Colonic mucosa (tissue), 4 donors: ENCODE measurements around the gene IFT22. TPM values are rescaled to one million over a fixed set of nuclear protein-coding genes. Genes with fewer than 3 reads are reported as not detected.

Experiments
- DNase-seq: peaks from one replicate; pipeline ENCODE4 v3.0.0-alpha.2; 2020
- H3K27ac ChIP-seq: fragments of 200-600 bp; one replicate; pipeline ENCODE4 v1.8.0; 2021
- H3K27me3 ChIP-seq: fragments of 200-600 bp; one replicate; pipeline ENCODE4 v1.8.0; 2021
- H3K36me3 ChIP-seq: fragments of 200-600 bp; one replicate; pipeline ENCODE4 v1.8.0; 2021
- H3K4me1 ChIP-seq: fragments of 200-600 bp; one replicate; pipeline ENCODE4 v1.8.0; 2021; ENCODE audit warnings: mild to moderate bottlenecking
- H3K4me3 ChIP-seq: fragments of 200-600 bp; one replicate; pipeline ENCODE4 v1.8.0; 2021
- H3K9ac ChIP-seq, 2 donors: one replicate each; pipeline ENCODE4 v1.7.0; 2013; ENCODE audit warnings: control low read depth in 2 of 2, low read depth in 2 of 2, low read length in 2 of 2
- H3K9me3 ChIP-seq: fragments of 200-600 bp; one replicate; pipeline ENCODE4 v1.8.0; 2021
- CTCF ChIP-seq: fragments of 200-600 bp; IDR thresholded peaks from one replicate; pipeline ENCODE4 v1.8.0; 2022; ENCODE audit warnings: antibody characterized with exemption, mild to moderate bottlenecking
- intact Hi-C: fragments of 100-400 bp; cut with DNase I; formaldehyde crosslinking; loops from one replicate; pipeline ENCODE4 v1.14.1; 2022
- total RNA-seq, 2 donors: library from RNA; stranded (reverse); fragmentation: NEBNext Ultra II Directional in 1 of 2; extraction: Animal tissue kit (Norgen Biotek cat#: 25700) in 1 of 2; gene quantifications; one replicate each; pipeline ENCODE4 v1.2.1, GENCODE V29; 2021
- donor health status: healthy.
- donor health status: DM: no; HTN: no; CAD: no.
- donor health status: DM: no; HTN: no; CAD: no.

IFT22 gene
- total RNA-seq: 10 to 100 TPM; 11.3 to 12.9 TPM

GRCh38 chr7:101321491-101322401 is at the start of gene IFT22:
IFT22 (minus strand) TSS chr7:101321812; CDS start chr7:101321709, 103 bp downstream.
- Histone ChIP-seq H3K9me3 (no peaks in the 10 kb centered on the region), H3K36me3 (no peaks in the 10 kb centered on the region), H3K4me1 (peaks cover 5% of the 10 kb centered on the region), H3K27me3 (no peaks in the 10 kb centered on the region), H3K27ac (peak within 1 kb of the TSS; percentile 40), H3K9ac (peak within 1 kb of the TSS; percentile 73 to 74), H3K4me3 (peak within 1 kb of the TSS; percentile 94)
- intact Hi-C loops: no loop called here
- TF ChIP-seq CTCF: no peak
- DNase-seq: peak; percentile 94

- no peak for TF ChIP-seq CTCF
- intact Hi-C loops: no loop called here
- Histone ChIP-seq H3K9me3 (no peaks in the 10 kb centered on the region), H3K4me3 (no peak overlapping the region), H3K27ac (no peak overlapping the region), H3K36me3 (no peaks in the 10 kb centered on the region), H3K27me3 (no peaks in the 10 kb centered on the region), H3K9ac (no peak overlapping the region), H3K4me1 (no peaks in the 10 kb centered on the region)
- DNase-seq: no peak
These were observed 49.2 kb upstream of the IFT22 start for GRCh38 chr7:101370836-101371235.

- Histone ChIP-seq H3K27me3 (peaks cover 11% of the 10 kb centered on the region), H3K9ac (no peak overlapping the region), H3K36me3 (no peaks in the 10 kb centered on the region), H3K4me1 (no peaks in the 10 kb centered on the region), H3K27ac (no peak overlapping the region), H3K4me3 (no peak overlapping the region), H3K9me3 (no peaks in the 10 kb centered on the region)
- intact Hi-C loops: no loop called here
- DNase-seq: no peak
- no peak for TF ChIP-seq CTCF
These were observed 47.0 kb upstream of the IFT22 start for GRCh38 chr7:101368422-101369165.

GRCh38 chr7:101367676-101368075 is 46.1 kb upstream of the IFT22 start:
- Histone ChIP-seq H3K9ac (no peak overlapping the region), H3K4me1 (no peaks in the 10 kb centered on the region), H3K27me3 (peaks cover 18% of the 10 kb centered on the region), H3K4me3 (no peak overlapping the region), H3K36me3 (no peaks in the 10 kb centered on the region), H3K9me3 (no peaks in the 10 kb centered on the region), H3K27ac (no peak overlapping the region)
- TF ChIP-seq CTCF: no peak
- intact Hi-C loops: no loop called here
- no peak for DNase-seq

- Histone ChIP-seq H3K27ac (no peak overlapping the region), H3K27me3 (peaks cover 24% of the 10 kb centered on the region), H3K9me3 (no peaks in the 10 kb centered on the region), H3K9ac (no peak overlapping the region), H3K4me3 (no peak overlapping the region), H3K36me3 (no peaks in the 10 kb centered on the region), H3K4me1 (no peaks in the 10 kb centered on the region)
- no peak for TF ChIP-seq CTCF
- no peak for DNase-seq
- intact Hi-C loops: no loop called here
These were observed 44.3 kb upstream of the IFT22 start for GRCh38 chr7:101365956-101366355.
